ENCODE measurements around the gene BCAT1.

The BCAT1 gene, protein sequence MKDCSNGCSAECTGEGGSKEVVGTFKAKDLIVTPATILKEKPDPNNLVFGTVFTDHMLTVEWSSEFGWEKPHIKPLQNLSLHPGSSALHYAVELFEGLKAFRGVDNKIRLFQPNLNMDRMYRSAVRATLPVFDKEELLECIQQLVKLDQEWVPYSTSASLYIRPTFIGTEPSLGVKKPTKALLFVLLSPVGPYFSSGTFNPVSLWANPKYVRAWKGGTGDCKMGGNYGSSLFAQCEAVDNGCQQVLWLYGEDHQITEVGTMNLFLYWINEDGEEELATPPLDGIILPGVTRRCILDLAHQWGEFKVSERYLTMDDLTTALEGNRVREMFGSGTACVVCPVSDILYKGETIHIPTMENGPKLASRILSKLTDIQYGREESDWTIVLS

DNA sequence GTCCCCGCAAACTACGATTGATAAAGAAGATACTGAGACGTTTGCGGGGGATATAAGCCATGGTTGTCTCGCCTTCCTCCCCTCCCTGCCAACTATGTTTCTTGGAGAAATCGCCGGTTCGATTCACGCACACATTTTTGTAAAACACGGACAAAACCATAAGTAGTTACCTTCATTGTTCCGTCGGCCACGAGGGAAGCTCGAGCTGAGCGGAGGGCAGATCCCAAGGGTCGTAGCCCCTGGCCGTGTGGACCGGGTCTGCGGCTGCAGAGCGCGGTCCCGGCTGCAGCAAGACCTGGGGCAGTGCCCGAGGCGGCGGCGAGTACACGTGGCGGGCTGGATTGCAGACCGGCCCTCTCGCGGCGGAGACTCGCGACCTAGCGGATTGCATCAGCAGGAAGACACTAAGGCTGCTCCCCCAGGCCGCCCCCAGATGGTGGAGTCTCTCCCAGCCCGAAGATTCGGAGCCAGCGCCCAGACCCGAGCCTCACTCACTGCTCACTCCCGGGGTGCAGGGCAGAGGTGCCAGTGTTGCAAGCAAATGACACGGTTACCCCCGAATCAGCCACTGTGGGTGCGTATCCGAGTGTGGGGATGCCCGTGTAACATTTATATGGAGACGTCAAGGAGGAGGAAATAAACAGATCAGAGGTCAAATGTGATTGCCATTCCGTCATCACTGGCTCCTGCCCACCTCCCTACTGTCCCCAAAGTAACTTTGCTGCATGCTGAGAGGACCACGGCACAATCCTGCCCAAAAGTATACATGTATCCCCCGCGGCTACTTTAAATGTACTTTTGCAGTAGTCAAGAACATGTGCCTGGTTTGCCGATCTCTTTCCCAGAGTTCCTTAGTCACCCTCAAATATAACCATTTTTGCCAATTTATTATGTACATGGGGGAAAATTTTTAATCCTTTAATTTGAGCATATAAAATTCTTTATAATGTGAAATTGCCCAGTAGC lies at the start of gene BCAT1:
Gene BCAT1, minus strand, starts transcription at position 345 of the 966 bp plus-strand sequence. Its CDS starts 169 bp downstream, at position 176.
- Histone ChIP-seq H3K9me3 (ENCODE audit: control insufficient read depth in 1 of 2, low read length in 2 of 2) (no peaks in the 10 kb centered on the region), H3K4me1 (ENCODE audit: control insufficient read depth in 1 of 2, insufficient read depth in 2 of 2, low read length in 2 of 2) (peaks cover 3% of the 10 kb centered on the region in 2 donors), H3K36me3 (ENCODE audit: control insufficient read depth in 1 of 2, insufficient read depth in 2 of 2, low read length in 2 of 2) (no peaks in the 10 kb centered on the region), H3K27me3 (ENCODE audit: control insufficient read depth in 1 of 2, insufficient read depth in 2 of 2, low read length in 2 of 2) (peaks cover 21 to 29% of the 10 kb centered on the region in 2 donors), H3K9ac (ENCODE audit: low read depth in 1 of 2, low read length in 2 of 2) (peak within 1 kb of the TSS in 1 of 2 donors; percentile 46), H3K27ac (ENCODE audit: low read depth, low read length) (no peak within 1 kb of the TSS), H3K4me3 (ENCODE audit: low read depth in 1 of 2, low read length in 2 of 2) (peak within 1 kb of the TSS; percentile 53 to 79)

DNA sequence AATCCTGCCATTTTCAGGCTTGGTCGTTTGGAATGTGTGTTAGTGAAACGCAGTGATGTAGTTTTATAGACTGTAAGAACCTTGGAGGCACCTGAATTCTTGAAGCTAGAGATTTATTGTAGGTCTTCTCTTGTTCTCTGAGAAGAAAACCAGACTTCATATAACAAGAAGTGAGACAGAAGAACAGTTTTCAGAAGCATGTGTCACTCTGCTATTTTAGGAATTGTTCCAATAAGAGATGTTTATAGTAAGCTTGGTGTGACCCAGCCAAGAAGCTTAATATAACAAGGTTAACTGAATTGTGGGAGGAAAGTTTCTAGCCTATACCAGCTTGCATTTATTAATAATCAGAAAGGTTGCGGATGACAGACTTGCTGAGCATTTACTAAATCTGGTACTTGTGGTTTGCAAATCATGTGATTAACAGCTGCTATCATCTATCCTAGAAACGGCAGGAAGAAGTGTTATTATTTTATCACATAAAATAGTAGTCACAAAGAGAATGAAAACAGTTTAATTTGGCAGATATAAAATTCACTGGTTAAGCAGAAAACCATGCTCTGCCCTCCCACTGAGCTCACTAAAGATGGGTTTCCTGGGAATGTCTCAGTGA lies 49.2 kb upstream of the BCAT1 start:
- H3K9ac ChIP-seq (ENCODE audit: low read depth in 1 of 2, low read length in 2 of 2), result no peak overlapping the region
- no peak overlapping the region for H3K27ac ChIP-seq (ENCODE audit: low read depth, low read length)
- H3K36me3 ChIP-seq (ENCODE audit: control insufficient read depth in 1 of 2, insufficient read depth in 2 of 2, low read length in 2 of 2), result no peaks in the 10 kb centered on the region
- H3K4me3 ChIP-seq (ENCODE audit: low read depth in 1 of 2, low read length in 2 of 2), result no peak overlapping the region
- H3K9me3 ChIP-seq (ENCODE audit: control insufficient read depth in 1 of 2, low read length in 2 of 2), result no peaks in the 10 kb centered on the region
- H3K4me1 ChIP-seq (ENCODE audit: control insufficient read depth in 1 of 2, insufficient read depth in 2 of 2, low read length in 2 of 2), result no peaks in the 10 kb centered on the region
- no peaks in the 10 kb centered on the region for H3K27me3 ChIP-seq (ENCODE audit: control insufficient read depth in 1 of 2, insufficient read depth in 2 of 2, low read length in 2 of 2)

DNA sequence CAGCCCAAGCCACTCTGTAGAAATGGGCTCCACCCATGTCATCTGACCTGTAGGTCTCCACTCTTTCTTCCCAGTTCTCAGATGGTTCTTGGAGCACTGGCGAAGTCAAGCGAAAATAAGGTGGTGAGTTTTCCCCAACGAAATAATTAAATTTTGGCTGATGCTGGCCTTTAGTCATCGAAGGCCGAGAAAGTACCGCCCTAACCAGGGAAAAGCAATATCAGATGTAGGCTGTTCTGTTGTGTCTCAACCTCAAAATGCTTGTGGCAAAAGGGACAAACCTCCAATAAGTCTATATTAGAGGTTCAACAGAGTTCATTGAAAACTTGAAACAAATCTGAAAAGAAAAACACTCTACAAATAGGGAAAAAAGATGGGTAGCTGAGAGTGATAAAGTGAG lies 48.6 kb upstream of the BCAT1 start:
- Histone ChIP-seq H3K27me3 (ENCODE audit: control insufficient read depth in 1 of 2, insufficient read depth in 2 of 2, low read length in 2 of 2) (no peaks in the 10 kb centered on the region), H3K27ac (ENCODE audit: low read depth, low read length) (no peak overlapping the region), H3K36me3 (ENCODE audit: control insufficient read depth in 1 of 2, insufficient read depth in 2 of 2, low read length in 2 of 2) (no peaks in the 10 kb centered on the region), H3K9ac (ENCODE audit: low read depth in 1 of 2, low read length in 2 of 2) (no peak overlapping the region), H3K9me3 (ENCODE audit: control insufficient read depth in 1 of 2, low read length in 2 of 2) (no peaks in the 10 kb centered on the region), H3K4me1 (ENCODE audit: control insufficient read depth in 1 of 2, insufficient read depth in 2 of 2, low read length in 2 of 2) (no peaks in the 10 kb centered on the region), H3K4me3 (ENCODE audit: low read depth in 1 of 2, low read length in 2 of 2) (no peak overlapping the region)

DNA sequence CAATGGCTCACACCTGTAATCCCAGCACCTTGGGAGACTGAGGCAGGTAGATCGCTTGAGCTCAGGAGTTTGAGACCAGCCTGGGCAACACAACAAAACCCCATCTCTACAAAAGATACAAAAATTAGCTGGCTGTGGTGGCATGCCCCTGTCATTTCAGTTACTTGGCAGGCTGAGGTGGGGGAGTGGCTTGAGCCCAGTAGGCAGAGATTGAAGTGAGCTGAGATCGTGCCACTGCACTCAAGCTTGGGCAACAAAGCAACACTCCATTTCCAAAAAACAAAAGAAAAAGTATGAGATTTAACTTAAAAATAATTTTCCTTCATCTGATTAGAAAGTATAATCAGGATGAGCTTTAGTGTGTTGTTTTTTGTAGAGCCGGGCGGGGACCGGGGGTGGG lies 47.9 kb upstream of the BCAT1 start:
- Histone ChIP-seq H3K4me1 (ENCODE audit: control insufficient read depth in 1 of 2, insufficient read depth in 2 of 2, low read length in 2 of 2) (no peaks in the 10 kb centered on the region), H3K27me3 (ENCODE audit: control insufficient read depth in 1 of 2, insufficient read depth in 2 of 2, low read length in 2 of 2) (no peaks in the 10 kb centered on the region), H3K27ac (ENCODE audit: low read depth, low read length) (no peak overlapping the region), H3K9ac (ENCODE audit: low read depth in 1 of 2, low read length in 2 of 2) (no peak overlapping the region), H3K36me3 (ENCODE audit: control insufficient read depth in 1 of 2, insufficient read depth in 2 of 2, low read length in 2 of 2) (no peaks in the 10 kb centered on the region), H3K4me3 (ENCODE audit: low read depth in 1 of 2, low read length in 2 of 2) (no peak overlapping the region), H3K9me3 (ENCODE audit: control insufficient read depth in 1 of 2, low read length in 2 of 2) (no peaks in the 10 kb centered on the region)

DNA sequence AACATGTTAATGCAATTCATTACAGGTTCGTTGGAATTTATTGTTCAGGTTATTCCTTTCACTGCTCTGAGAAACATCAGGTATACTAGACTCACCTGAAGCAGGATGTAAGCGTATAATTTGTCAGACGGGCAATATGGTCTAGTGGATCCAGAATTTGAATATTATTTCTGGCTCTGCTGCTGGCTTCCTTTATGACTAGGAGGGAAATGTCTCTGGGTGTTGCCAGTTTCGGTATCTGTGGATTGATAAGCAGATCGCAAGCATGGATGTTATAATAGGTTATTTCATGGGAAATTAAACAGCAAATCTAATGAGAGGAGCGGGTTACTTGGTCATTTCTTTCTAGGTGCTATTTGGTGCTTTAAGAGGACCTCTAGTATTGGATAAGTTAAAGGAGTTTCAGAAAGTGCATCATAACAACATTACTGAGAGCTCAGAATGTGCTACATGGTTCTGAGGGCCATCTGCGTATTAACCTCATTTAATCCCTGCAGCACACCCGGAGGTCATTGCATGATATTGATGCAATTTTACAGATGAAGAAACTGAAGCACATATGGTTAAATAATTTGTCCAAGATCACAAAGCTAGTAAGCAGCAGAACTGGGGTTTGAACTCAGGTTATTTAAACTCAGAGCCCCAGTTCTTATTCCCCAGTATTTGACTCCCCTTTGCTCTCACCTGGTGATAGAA lies 47.3 kb upstream of the BCAT1 start:
- H3K36me3 ChIP-seq (ENCODE audit: control insufficient read depth in 1 of 2, insufficient read depth in 2 of 2, low read length in 2 of 2), result no peaks in the 10 kb centered on the region
- H3K4me3 ChIP-seq (ENCODE audit: low read depth in 1 of 2, low read length in 2 of 2), result no peak overlapping the region
- no peak overlapping the region for H3K27ac ChIP-seq (ENCODE audit: low read depth, low read length)
- no peaks in the 10 kb centered on the region for H3K4me1 ChIP-seq (ENCODE audit: control insufficient read depth in 1 of 2, insufficient read depth in 2 of 2, low read length in 2 of 2)
- no peaks in the 10 kb centered on the region for H3K27me3 ChIP-seq (ENCODE audit: control insufficient read depth in 1 of 2, insufficient read depth in 2 of 2, low read length in 2 of 2)
- no peak overlapping the region for H3K9ac ChIP-seq (ENCODE audit: low read depth in 1 of 2, low read length in 2 of 2)
- H3K9me3 ChIP-seq (ENCODE audit: control insufficient read depth in 1 of 2, low read length in 2 of 2), result no peaks in the 10 kb centered on the region

DNA sequence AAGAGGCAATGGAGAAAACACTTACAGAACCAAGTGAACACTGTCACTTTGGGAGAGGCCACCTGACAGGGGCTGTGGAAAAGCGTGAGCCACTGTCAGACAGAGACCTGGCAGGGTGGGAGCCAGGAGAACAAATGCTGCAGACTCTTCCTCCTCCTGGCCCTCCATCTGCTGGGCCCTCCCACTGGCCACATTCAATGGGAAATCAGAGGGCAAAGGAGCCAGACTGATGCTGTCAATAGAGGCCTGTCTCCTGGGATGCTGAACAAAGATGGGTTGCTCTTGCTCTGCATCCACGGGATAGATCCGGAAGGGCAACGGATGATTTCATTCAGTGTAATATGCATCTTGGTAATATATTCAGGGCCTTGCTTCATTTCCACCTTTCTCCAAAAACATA lies 44.9 kb upstream of the BCAT1 start:
- Histone ChIP-seq H3K27ac (ENCODE audit: low read depth, low read length) (no peak overlapping the region), H3K4me1 (ENCODE audit: control insufficient read depth in 1 of 2, insufficient read depth in 2 of 2, low read length in 2 of 2) (no peaks in the 10 kb centered on the region), H3K9ac (ENCODE audit: low read depth in 1 of 2, low read length in 2 of 2) (no peak overlapping the region), H3K9me3 (ENCODE audit: control insufficient read depth in 1 of 2, low read length in 2 of 2) (no peaks in the 10 kb centered on the region), H3K4me3 (ENCODE audit: low read depth in 1 of 2, low read length in 2 of 2) (no peak overlapping the region), H3K36me3 (ENCODE audit: control insufficient read depth in 1 of 2, insufficient read depth in 2 of 2, low read length in 2 of 2) (no peaks in the 10 kb centered on the region), H3K27me3 (ENCODE audit: control insufficient read depth in 1 of 2, insufficient read depth in 2 of 2, low read length in 2 of 2) (no peaks in the 10 kb centered on the region)

DNA sequence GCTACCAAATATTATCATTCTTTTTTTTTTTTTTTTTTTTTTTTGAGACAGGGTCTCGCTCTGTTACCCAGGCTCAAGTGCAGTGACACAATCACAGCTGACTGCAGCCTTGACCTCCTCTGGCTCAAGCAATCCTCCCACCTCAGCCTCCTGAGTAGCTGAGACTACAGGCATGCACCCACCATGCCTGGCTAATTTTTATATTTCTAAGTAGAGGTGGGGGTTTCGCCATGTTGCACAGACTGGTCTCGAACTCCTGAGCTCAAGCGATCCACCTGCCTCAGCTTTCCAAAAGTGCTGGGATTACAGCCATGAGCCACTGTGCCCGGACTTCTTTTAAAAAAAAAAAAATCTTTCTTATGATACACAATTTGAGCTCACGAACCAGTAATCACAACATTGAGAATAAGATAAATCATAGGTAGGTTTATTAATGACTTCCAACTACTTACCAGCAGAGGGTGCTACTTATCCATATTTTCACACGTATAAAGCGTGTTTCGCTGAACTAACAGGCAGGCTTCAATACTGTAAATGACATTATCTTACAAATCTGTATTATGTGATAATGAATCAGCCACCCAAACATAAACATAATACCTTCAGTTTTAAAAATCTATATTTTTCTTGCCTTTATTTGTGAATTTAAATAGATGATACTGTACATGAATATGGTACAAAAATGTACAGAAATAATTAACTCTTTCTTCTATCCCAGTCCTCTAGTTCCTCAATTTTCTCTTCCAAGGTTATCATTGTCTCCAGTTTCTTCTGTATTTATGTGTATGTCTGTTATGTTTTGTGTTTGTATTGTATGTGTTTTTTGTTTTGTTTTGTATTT lies 42.5 kb upstream of the BCAT1 start:
- Histone ChIP-seq H3K27me3 (ENCODE audit: control insufficient read depth in 1 of 2, insufficient read depth in 2 of 2, low read length in 2 of 2) (no peaks in the 10 kb centered on the region), H3K4me3 (ENCODE audit: low read depth in 1 of 2, low read length in 2 of 2) (no peak overlapping the region), H3K4me1 (ENCODE audit: control insufficient read depth in 1 of 2, insufficient read depth in 2 of 2, low read length in 2 of 2) (no peaks in the 10 kb centered on the region), H3K36me3 (ENCODE audit: control insufficient read depth in 1 of 2, insufficient read depth in 2 of 2, low read length in 2 of 2) (no peaks in the 10 kb centered on the region), H3K27ac (ENCODE audit: low read depth, low read length) (no peak overlapping the region), H3K9ac (ENCODE audit: low read depth in 1 of 2, low read length in 2 of 2) (no peak overlapping the region), H3K9me3 (ENCODE audit: control insufficient read depth in 1 of 2, low read length in 2 of 2) (no peaks in the 10 kb centered on the region)

DNA sequence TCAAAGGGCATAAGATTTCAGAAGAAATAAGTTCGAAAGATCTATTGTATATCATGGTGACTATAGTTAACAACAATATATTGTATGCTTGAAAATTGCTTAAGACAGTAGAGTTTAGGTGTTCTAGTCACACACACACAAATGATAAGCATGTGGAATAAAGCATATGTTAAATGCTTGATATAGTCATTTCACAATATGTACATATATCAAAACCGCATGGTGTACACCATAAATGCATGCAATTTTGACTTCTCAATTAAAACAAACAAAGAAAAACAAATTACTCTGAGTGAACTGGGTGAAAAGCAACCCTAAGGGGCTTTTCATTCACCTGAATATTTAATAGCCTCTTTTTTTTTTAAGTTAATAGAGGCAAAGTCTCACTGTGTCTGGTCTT lies 40.3 kb upstream of the BCAT1 start:
- no peaks in the 10 kb centered on the region for H3K9me3 ChIP-seq (ENCODE audit: control insufficient read depth in 1 of 2, low read length in 2 of 2)
- H3K27ac ChIP-seq (ENCODE audit: low read depth, low read length), result no peak overlapping the region

DNA sequence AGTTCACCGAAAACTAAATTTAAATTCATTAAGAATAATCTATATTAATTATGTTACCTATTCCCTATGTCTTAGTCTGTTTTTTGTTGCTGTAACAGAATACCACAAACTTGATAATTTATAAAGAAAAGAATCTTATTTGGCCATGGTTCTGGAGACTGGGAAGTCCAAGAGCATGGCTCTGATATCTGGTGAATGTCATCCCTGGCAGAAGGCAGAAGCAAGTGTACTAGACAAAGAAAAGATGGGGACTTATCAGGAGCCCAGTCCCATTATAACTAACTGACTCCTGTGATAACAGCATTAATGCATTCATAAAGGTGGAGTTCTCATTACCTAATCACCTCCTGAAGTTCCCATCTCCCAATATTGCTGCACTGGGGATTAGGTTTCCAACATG lies 33.3 kb upstream of the BCAT1 start:
- H3K27me3 ChIP-seq (ENCODE audit: control insufficient read depth in 1 of 2, insufficient read depth in 2 of 2, low read length in 2 of 2), result no peaks in the 10 kb centered on the region
- no peaks in the 10 kb centered on the region for H3K36me3 ChIP-seq (ENCODE audit: control insufficient read depth in 1 of 2, insufficient read depth in 2 of 2, low read length in 2 of 2)
- no peaks in the 10 kb centered on the region for H3K9me3 ChIP-seq (ENCODE audit: control insufficient read depth in 1 of 2, low read length in 2 of 2)
- H3K4me1 ChIP-seq (ENCODE audit: control insufficient read depth in 1 of 2, insufficient read depth in 2 of 2, low read length in 2 of 2), result no peaks in the 10 kb centered on the region
- no peak overlapping the region for H3K27ac ChIP-seq (ENCODE audit: low read depth, low read length)
- H3K4me3 ChIP-seq (ENCODE audit: low read depth in 1 of 2, low read length in 2 of 2), result no peak overlapping the region
- no peak overlapping the region for H3K9ac ChIP-seq (ENCODE audit: low read depth in 1 of 2, low read length in 2 of 2)

More for the DNA sequence above, 40.3 kb upstream of the BCAT1 start:
- no peaks in the 10 kb centered on the region for H3K27me3 ChIP-seq (ENCODE audit: control insufficient read depth in 1 of 2, insufficient read depth in 2 of 2, low read length in 2 of 2)
- H3K4me1 ChIP-seq (ENCODE audit: control insufficient read depth in 1 of 2, insufficient read depth in 2 of 2, low read length in 2 of 2), result no peaks in the 10 kb centered on the region
- no peaks in the 10 kb centered on the region for H3K36me3 ChIP-seq (ENCODE audit: control insufficient read depth in 1 of 2, insufficient read depth in 2 of 2, low read length in 2 of 2)
- no peak overlapping the region for H3K9ac ChIP-seq (ENCODE audit: low read depth in 1 of 2, low read length in 2 of 2)
- no peak overlapping the region for H3K4me3 ChIP-seq (ENCODE audit: low read depth in 1 of 2, low read length in 2 of 2)

Data from duodenal mucosa (tissue), 2 donors.